Cardiac fibroblast (primary cell): ENCODE measurements around the gene ARRDC3.
"Not testable (repeated sequence)": the region's sequence is repeated elsewhere in the genome, so short reads cannot be mapped to it uniquely, and the experiment has no call there.

Source experiments
- DNase-seq, 2 donors: peaks; one replicate each; pipeline versions ENCODE4 v3.0.0 to v3.0.0-alpha.2; 2010; ENCODE audit warnings: low read depth in 2 of 2
- H3K4me3 ChIP-seq, 2 donors: replicated peaks in 1 of 2; 1 replicate in 1 of 2; 2 replicates in 1 of 2; pipeline ENCODE4 v1.5.1; 2011; ENCODE audit warnings: low read depth in 2 of 2, low read length in 2 of 2, mild to moderate bottlenecking in 2 of 2, moderate library complexity in 1 of 2
- CTCF ChIP-seq: IDR thresholded peaks from one replicate; pipeline ENCODE4 v1.5.1; 2011; ENCODE audit warnings: low read depth, mild to moderate bottlenecking, low read length, inconsistent platforms

Gene ARRDC3

GRCh38 chr5:91331705-91332104 lies 51.4 kb downstream of the ARRDC3 start:
- TF ChIP-seq CTCF = no peak
- DNase-seq = no peak
- no peak overlapping the region for H3K4me3 ChIP-seq

- TF ChIP-seq CTCF = no peak
- no peak for DNase-seq
These were observed 53.8 kb downstream of the ARRDC3 start for GRCh38 chr5:91329283-91329682.

GRCh38 chr5:91328743-91329142 lies 54.4 kb downstream of the ARRDC3 start:
- no peak overlapping the region for H3K4me3 ChIP-seq
- no peak for DNase-seq
- no peak for TF ChIP-seq CTCF

More at GRCh38 chr5:91329283-91329682, 53.8 kb downstream of the ARRDC3 start:
- H3K4me3 ChIP-seq = no peak overlapping the region

GRCh38 chr5:91322981-91323380 lies 60.1 kb downstream of the ARRDC3 start:
- not testable (repeated sequence) for DNase-seq

GRCh38 chr5:91319667-91320066 lies 63.5 kb downstream of the ARRDC3 start:
- no peak overlapping the region for H3K4me3 ChIP-seq
- DNase-seq = no peak
- TF ChIP-seq CTCF = no peak

More at GRCh38 chr5:91322981-91323380, 60.1 kb downstream of the ARRDC3 start:
- H3K4me3 ChIP-seq = not testable (repeated sequence)

GRCh38 chr5:91318724-91319123 lies 64.4 kb downstream of the ARRDC3 start:
- H3K4me3 ChIP-seq = no peak overlapping the region
- no peak for DNase-seq
- no peak for TF ChIP-seq CTCF
